Upper lobe of right lung (tissue), 1 donor: ENCODE measurements around the gene NEO1. TPM values are rescaled to one million over a fixed set of nuclear protein-coding genes. Genes with fewer than 3 reads are reported as not detected.
A peak's percentile ranks its signal among the peaks of the same experiment; 100 is the strongest.

Source experiments
- ATAC-seq: fragments of 200-7000 bp; cut with Tn5 transposase; one replicate; pipeline ENCODE4 v1.9.1; 2020; ENCODE audit warnings: mild to moderate bottlenecking, moderate library complexity
- DNase-seq: peaks from one replicate; pipeline ENCODE4 v3.0.0-alpha.2; 2020
- H3K27ac ChIP-seq: fragments of 200-600 bp; one replicate; pipeline ENCODE4 v1.8.0; 2022
- H3K27me3 ChIP-seq: fragments of 200-600 bp; one replicate; pipeline ENCODE4 v1.8.0; 2022; ENCODE audit warnings: mild to moderate bottlenecking
- H3K36me3 ChIP-seq: fragments of 200-600 bp; one replicate; pipeline ENCODE4 v1.8.0; 2022
- H3K4me1 ChIP-seq: fragments of 200-600 bp; one replicate; pipeline ENCODE4 v1.8.0; 2022
- H3K4me3 ChIP-seq: fragments of 200-600 bp; one replicate; pipeline ENCODE4 v1.8.0; 2022; ENCODE audit warnings: mild to moderate bottlenecking
- H3K9me3 ChIP-seq: fragments of 200-600 bp; one replicate; pipeline ENCODE4 v1.8.0; 2022
- CTCF ChIP-seq: fragments of 200-600 bp; IDR thresholded peaks from one replicate; pipeline ENCODE4 v1.8.0; 2022; ENCODE audit warnings: antibody characterized with exemption
- intact Hi-C: fragments of 100-400 bp; cut with DNase I; formaldehyde crosslinking; loops from one replicate; pipeline ENCODE4 v1.11.0; 2022
- total RNA-seq: library from RNA; stranded (reverse); fragmentation: NEBNext Ultra II Directional; extraction: Animal tissue kit (Norgen Biotek cat#: 25700); gene quantifications from one replicate; pipeline ENCODE4 v1.2.1, GENCODE V29; 2021
- donor health status: DM: no; HTN: yes; CAD: no; lungs with severe emphysema.

NEO1 gene
- total RNA-seq, 1 donor from 2014 or later: 44.8 TPM

- Histone ChIP-seq H3K4me3 (no peak overlapping the region), H3K9me3 (no peaks in the 10 kb centered on the region), H3K27ac (no peak overlapping the region), H3K4me1 (no peaks in the 10 kb centered on the region), H3K27me3 (no peaks in the 10 kb centered on the region), H3K36me3 (peaks cover 6% of the 10 kb centered on the region)
- intact Hi-C loops: no loop called here
- no peak for TF ChIP-seq CTCF
- DNase-seq: no peak
- no peak for ATAC-seq
Measured at GRCh38 chr15:73232776-73233175, 180.5 kb downstream of the NEO1 start.

- DNase-seq: no peak
- no peak for ATAC-seq
Measured at GRCh38 chr15:73233623-73234022, 181.4 kb downstream of the NEO1 start.

GRCh38 chr15:73237910-73238309, 185.6 kb downstream of the NEO1 start:
- ATAC-seq (no peak), DNase-seq (no peak)
- Histone ChIP-seq H3K4me3 (no peak overlapping the region), H3K36me3 (peaks cover 6% of the 10 kb centered on the region), H3K27me3 (no peaks in the 10 kb centered on the region), H3K9me3 (no peaks in the 10 kb centered on the region), H3K4me1 (no peaks in the 10 kb centered on the region), H3K27ac (no peak overlapping the region)
- no peak for TF ChIP-seq CTCF
- intact Hi-C loops: no loop called here

More at GRCh38 chr15:73233623-73234022, 181.4 kb downstream of the NEO1 start:
- no peak overlapping the region for H3K27ac ChIP-seq
- no peaks in the 10 kb centered on the region for H3K4me1 ChIP-seq
- intact Hi-C loops: no loop called here
- no peak overlapping the region for H3K4me3 ChIP-seq
- no peaks in the 10 kb centered on the region for H3K27me3 ChIP-seq
- peaks cover 6% of the 10 kb centered on the region for H3K36me3 ChIP-seq
- no peak for TF ChIP-seq CTCF
- H3K9me3 ChIP-seq: no peaks in the 10 kb centered on the region

GRCh38 chr15:73239564-73240215, 187.4 kb downstream of the NEO1 start:
- Histone ChIP-seq H3K36me3 (peaks cover 6% of the 10 kb centered on the region), H3K9me3 (no peaks in the 10 kb centered on the region), H3K27ac (no peak overlapping the region), H3K27me3 (no peaks in the 10 kb centered on the region), H3K4me1 (no peaks in the 10 kb centered on the region), H3K4me3 (no peak overlapping the region)
- no peak for TF ChIP-seq CTCF
- intact Hi-C loops: no loop called here
- ATAC-seq (no peak), DNase-seq (no peak)

- no peak overlapping the region for H3K4me3 ChIP-seq
- H3K27me3 ChIP-seq: no peaks in the 10 kb centered on the region
- DNase-seq (no peak), ATAC-seq (peak; percentile 74)
- H3K9me3 ChIP-seq: no peaks in the 10 kb centered on the region
- H3K27ac ChIP-seq: no peak overlapping the region
- intact Hi-C loops: no loop called here
- H3K4me1 ChIP-seq: no peaks in the 10 kb centered on the region
- H3K36me3 ChIP-seq: peaks cover 6% of the 10 kb centered on the region
- TF ChIP-seq CTCF: peak; percentile 93
Measured at GRCh38 chr15:73240866-73241499, 188.7 kb downstream of the NEO1 start.
